GM18951 (cell line): ENCODE data around the gene EME2.

Experiments
- POLR2A ChIP-seq: IDR thresholded peaks from 4 replicates; pipeline ENCODE4 v1.6.1; 2011; ENCODE audit warnings: mild to moderate bottlenecking; ENCODE audit not compliant: insufficient read length, insufficient read depth; ENCODE audit errors: extremely low read depth
- in situ Hi-C: fragments of 300-500 bp; cut with MboI; formaldehyde crosslinking; loops from one replicate; pipeline ENCODE4 v1.12.0; 2022; ENCODE audit warnings: low sequenced_read_pairs, mixed read lengths, inconsistent platforms; ENCODE audit not compliant: unreplicated experiment

Gene EME2

DNA sequence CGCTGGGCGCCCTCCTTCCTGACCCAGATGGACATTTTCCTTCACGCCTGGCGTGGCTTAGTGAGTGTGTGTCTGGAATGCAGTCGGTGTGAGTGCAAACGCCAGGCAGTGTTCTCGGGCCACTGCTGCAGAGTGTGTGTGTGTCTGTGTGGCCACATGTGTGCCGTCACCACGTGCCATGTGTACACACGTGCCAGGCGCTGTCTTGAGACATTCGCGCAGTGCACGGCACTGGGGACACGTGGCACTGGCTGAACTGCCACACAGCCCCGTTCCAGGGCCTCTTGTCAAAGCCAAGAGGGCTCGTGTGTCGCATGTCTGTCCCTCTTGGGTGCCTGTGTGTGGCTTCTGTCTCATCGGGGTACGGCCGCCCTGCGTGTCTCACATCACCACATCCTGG, 37.8 kb upstream of the EME2 start:
- no peak for TF ChIP-seq POLR2A
- in situ Hi-C loops, result no loop called here

- in situ Hi-C loops, result no loop called here
- no peak for TF ChIP-seq POLR2A
Observed at GRCh38 chr16:1740234-1740633, 32.4 kb upstream of the EME2 start.

GRCh38 chr16:1740781-1741490, 31.7 kb upstream of the EME2 start:
- in situ Hi-C loops, result no loop called here
- TF ChIP-seq POLR2A, result no peak

GRCh38 chr16:1741553-1742165, 31.0 kb upstream of the EME2 start:
- no peak for TF ChIP-seq POLR2A
- in situ Hi-C loops, result no loop called here

DNA sequence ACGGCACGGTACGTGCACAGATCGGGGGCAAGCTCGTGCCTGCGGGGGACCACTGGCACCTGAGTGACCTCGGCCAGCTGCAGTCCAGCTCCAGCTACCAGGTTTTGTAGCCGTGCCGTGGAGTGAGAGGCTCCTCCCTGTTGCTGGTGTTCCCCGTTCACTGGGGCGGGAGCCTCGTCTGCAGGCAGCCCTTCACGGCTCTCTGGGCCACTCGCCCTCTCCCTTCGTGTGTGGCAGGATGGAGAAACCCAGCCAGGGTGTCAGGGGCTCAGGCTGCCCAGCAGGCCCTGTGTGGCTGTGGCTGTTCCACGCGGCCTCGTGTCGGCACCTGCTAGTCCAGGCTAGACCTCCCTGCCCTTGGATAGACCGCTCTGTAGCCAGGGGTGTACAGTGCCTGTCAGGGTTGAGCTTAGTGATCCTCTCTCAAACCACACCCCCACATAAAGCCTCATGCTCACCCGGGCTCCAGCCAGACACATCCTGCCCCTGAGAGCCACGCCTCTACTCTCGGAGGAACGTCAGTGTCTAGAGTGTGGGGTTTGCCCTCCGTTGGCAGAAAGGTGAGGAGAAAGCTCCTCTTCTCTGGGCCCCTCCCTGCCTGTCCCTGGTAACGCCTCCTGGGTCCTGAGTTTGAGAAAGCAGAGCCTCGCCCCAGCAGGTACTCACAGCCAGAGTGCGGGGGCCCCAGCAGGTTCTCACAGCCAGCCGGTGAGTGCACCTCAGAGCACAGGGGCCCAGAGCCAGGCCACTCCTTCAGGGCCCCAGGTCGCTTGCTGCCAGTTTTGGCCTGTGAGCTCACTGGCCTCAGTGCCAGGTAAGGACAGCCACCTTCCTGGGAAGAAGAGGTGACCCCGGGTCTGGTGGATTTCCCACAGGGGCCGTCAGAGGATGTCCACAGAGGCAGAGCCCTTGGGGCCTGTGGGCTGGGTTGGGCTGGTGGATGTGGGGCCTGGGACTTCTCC, 29.0 kb upstream of the EME2 start:
- no peak for TF ChIP-seq POLR2A
- in situ Hi-C loops, result no loop called here

GRCh38 chr16:1744338-1744840, 28.2 kb upstream of the EME2 start:
- no peak for TF ChIP-seq POLR2A
- in situ Hi-C loops, result no loop called here

- in situ Hi-C loops, result no loop called here
- TF ChIP-seq POLR2A, result no peak
Observed at GRCh38 chr16:1745181-1745899, 27.3 kb upstream of the EME2 start.

- no peak for TF ChIP-seq POLR2A
- in situ Hi-C loops, result no loop called here
Observed at GRCh38 chr16:1745900-1746692, 26.5 kb upstream of the EME2 start.

GRCh38 chr16:1746693-1747195, 25.9 kb upstream of the EME2 start:
- no peak for TF ChIP-seq POLR2A
- in situ Hi-C loops, result no loop called here

DNA sequence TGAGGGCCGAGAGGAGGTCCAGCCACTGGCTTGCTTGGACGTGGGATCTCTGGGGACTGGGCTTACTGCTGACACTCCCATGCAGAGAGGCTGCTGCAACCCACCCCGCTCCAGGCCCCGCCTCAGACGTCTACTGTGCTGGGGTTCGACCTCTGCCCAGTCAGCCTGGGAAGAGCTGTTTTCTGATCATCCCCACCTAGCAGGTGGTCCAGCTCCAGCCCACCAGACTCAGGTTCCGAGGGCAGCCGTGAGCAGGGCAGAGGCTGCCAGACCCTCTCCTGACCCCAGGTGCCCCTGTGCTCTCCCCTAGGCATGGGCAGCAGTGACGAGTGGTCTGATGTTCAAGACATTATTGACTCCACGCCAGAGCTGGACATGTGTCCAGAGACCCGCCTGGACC, 24.7 kb upstream of the EME2 start:
- TF ChIP-seq POLR2A, result no peak
- in situ Hi-C loops, result no loop called here

DNA sequence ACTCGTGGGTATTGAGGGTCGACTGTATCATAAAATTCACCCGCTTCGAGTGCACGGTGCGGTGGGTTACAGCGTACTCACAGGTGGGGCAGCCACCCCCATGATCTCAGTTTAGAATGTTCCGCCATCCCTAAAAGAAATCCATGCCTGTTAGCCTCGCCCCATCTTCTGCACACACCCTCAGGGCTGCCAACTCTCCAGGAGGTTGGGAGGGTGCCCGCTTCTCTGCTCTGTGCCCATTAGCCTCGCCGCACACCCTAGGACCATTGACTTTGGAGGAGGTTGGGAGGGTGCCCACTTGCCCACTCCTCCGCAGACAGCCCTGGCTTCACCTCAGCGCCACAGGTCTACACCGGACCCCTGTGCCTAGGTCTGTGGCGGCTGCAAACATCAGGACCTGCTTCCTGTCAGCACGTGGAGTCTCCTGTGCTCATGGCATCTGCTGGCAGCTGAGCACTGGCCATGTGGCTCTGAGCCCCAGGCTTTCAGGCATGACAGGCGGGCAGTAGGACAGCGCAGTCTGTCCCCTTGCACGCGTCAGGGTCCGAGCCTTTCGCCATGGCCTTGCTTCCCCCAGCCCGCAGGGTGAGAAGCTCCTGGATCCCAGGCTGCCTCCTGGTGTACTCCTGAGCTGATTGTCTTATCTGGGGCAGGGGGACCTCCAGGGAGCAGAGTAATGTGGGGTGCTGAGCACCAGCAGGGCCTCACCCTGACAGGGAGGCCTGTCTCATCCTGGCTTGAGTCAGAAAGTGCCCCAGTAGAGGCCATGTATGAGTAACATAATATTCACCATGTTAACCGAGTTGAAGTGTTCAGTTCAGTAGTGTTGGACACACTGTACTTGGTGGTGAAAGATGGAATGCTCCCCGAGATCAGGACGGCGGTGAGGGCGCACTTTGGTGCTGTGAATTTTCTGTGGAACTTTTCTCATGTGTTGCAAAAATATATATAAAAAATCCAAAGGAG, 23.2 kb upstream of the EME2 start:
- in situ Hi-C loops, result no loop called here
- TF ChIP-seq POLR2A, result no peak
